Transverse colon (tissue), 4 donors: ENCODE data around the gene ARL4D. TPM values are rescaled to one million over a fixed set of nuclear protein-coding genes. Genes with fewer than 3 reads are reported as not detected.

Experiments used
- DNase-seq: peaks from one replicate; pipeline ENCODE4 v3.0.0-alpha.2; 2019
- H3K27ac ChIP-seq, 4 donors: fragments of 200-600 bp; sonication (generic); 2 replicates each; pipeline ENCODE4 v1.5.1; 2016 to 2018; ENCODE audit warnings: inconsistent platforms in 4 of 4
- H3K27me3 ChIP-seq: fragments of 200-600 bp; sonication (generic); 2 replicates; pipeline ENCODE4 v1.5.1; 2017; ENCODE audit warnings: inconsistent platforms
- H3K36me3 ChIP-seq, 4 donors: fragments of 200-600 bp; sonication (generic); 2 replicates each; pipeline ENCODE4 v1.5.1; 2017 to 2019; ENCODE audit warnings: inconsistent platforms in 4 of 4
- H3K4me1 ChIP-seq, 4 donors: fragments of 200-600 bp; sonication (generic); 2 replicates each; pipeline ENCODE4 v1.5.1; 2017 to 2020; ENCODE audit warnings: inconsistent platforms in 4 of 4
- H3K4me3 ChIP-seq, 4 donors: fragments of 200-600 bp; sonication (generic); 1 replicate in 1 of 4; 2 replicates in 3 of 4; pipeline versions ENCODE4 v1.5.1 to v1.6.1; 2017 to 2019; ENCODE audit warnings: inconsistent platforms in 4 of 4
- H3K9me3 ChIP-seq, 2 donors: fragments of 200-600 bp; sonication (generic); 2 replicates each; pipeline ENCODE4 v1.5.1; 2017 to 2019; ENCODE audit warnings: inconsistent platforms in 2 of 2
- EP300 ChIP-seq: sonication (generic); formaldehyde crosslinking; IDR thresholded peaks from one replicate; pipeline ENCODE4 v1.6.1; 2017; ENCODE audit warnings: antibody characterized with exemption, low read depth
- POLR2A ChIP-seq: fragments of 450-650 bp; IDR thresholded peaks from one replicate; pipeline ENCODE4 v1.6.1; 2016; ENCODE audit warnings: antibody characterized with exemption, mild to moderate bottlenecking, moderate library complexity
- POLR2AphosphoS5 ChIP-seq, 3 donors: sonication (generic); formaldehyde crosslinking; IDR thresholded peaks; one replicate each; pipeline ENCODE4 v1.6.1; 2016; ENCODE audit warnings: antibody characterized with exemption in 3 of 3
- WGBS, 2 donors: methylation state at CpG; one replicate each; pipeline ENCODE4 v1.1.5; 2018; ENCODE audit warnings: low coverage in 1 of 2; 5-methylcytosine and 5-hydroxymethylcytosine counted together
- in situ Hi-C, 4 donors: fragments of 200-750 bp; cut with MboI; loops; one replicate each; pipeline versions ENCODE4 v1.15.0 to v1.15.1; 2017; ENCODE audit warnings: low sequenced_read_pairs in 3 of 4, low pct_ligation_motif_present in 1 of 4, low pct_unique_long_range_greater_than_20kb in 1 of 4
- intact Hi-C: fragments of 100-400 bp; cut with DNase I; formaldehyde crosslinking; loops from one replicate; pipeline ENCODE4 v1.15.1; 2023; ENCODE audit warnings: low total_unique reads
- total RNA-seq, 4 donors: library from RNA; depleted of rRNA; stranded (reverse); fragments of >200 nt; gene quantifications; one replicate each; pipeline ENCODE4 v1.1.0, GENCODE V29; 2016
- TF ChIP-seq, protein P1 (sequence below), 5 experiments: fragments of 200-600 bp in 3 of 5; fragments of 450-650 bp in 2 of 5; sonication (generic) in 3 of 5; IDR thresholded peaks; 1 replicate in 2 of 5; 2 replicates in 3 of 5; pipeline ENCODE4 v1.5.1; 2016 to 2017; ENCODE audit warnings: antibody characterized with exemption in 5 of 5, inconsistent platforms in 3 of 5, mild to moderate bottlenecking in 2 of 5, moderate library complexity in 1 of 5

The ARL4D gene
- total RNA-seq, 4 donors from 2014 or later, result 6.7 to 29.5 (median 8.8) TPM

DNA sequence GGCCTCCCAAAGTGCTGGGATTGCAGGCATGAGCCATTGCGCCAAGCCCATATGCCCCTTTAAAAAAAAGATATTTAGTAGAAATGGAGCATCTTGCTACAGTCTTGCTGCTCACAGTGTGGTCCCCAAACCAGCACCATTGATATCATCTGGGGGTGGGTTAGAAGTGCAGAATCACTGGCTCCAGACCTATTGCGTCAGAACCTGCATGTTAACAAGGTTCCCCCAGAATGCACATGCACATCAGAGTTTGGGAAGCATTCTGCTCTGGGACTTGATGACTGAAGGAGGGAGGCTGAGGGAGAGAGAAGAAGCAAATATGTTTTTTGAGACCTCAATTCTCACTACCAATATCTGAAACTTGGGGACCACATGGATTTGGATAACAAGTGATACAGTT, 16.0 kb upstream of the ARL4D start:
- Histone ChIP-seq H3K9me3 (peaks cover 5 to 12% of the 10 kb centered on the region in 2 donors), H3K4me1 (peaks cover 0 to 14% (median 6%) of the 10 kb centered on the region in 4 donors), H3K27ac (no peak overlapping the region), H3K27me3 (no peaks in the 10 kb centered on the region), H3K4me3 (no peak overlapping the region), H3K36me3 (no peaks in the 10 kb centered on the region)
- in situ Hi-C loops (no loop called here), intact Hi-C loops (no loop called here)
- TF ChIP-seq POLR2A, result no peak
- TF ChIP-seq POLR2AphosphoS5 (IDR thresholded peaks at IDR 0.05), result no peak
- TF ChIP-seq, protein P1, sequence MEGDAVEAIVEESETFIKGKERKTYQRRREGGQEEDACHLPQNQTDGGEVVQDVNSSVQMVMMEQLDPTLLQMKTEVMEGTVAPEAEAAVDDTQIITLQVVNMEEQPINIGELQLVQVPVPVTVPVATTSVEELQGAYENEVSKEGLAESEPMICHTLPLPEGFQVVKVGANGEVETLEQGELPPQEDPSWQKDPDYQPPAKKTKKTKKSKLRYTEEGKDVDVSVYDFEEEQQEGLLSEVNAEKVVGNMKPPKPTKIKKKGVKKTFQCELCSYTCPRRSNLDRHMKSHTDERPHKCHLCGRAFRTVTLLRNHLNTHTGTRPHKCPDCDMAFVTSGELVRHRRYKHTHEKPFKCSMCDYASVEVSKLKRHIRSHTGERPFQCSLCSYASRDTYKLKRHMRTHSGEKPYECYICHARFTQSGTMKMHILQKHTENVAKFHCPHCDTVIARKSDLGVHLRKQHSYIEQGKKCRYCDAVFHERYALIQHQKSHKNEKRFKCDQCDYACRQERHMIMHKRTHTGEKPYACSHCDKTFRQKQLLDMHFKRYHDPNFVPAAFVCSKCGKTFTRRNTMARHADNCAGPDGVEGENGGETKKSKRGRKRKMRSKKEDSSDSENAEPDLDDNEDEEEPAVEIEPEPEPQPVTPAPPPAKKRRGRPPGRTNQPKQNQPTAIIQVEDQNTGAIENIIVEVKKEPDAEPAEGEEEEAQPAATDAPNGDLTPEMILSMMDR (IDR thresholded peaks at IDR 0.05), result no peak
- TF ChIP-seq EP300, result no peak
- 95% methylated on average over 2 of the region's 2 CpGs; no CpG with 5 or more reads in 1 of the 2 donors for WGBS, 2 donors
- DNase-seq, result no peak

DNA sequence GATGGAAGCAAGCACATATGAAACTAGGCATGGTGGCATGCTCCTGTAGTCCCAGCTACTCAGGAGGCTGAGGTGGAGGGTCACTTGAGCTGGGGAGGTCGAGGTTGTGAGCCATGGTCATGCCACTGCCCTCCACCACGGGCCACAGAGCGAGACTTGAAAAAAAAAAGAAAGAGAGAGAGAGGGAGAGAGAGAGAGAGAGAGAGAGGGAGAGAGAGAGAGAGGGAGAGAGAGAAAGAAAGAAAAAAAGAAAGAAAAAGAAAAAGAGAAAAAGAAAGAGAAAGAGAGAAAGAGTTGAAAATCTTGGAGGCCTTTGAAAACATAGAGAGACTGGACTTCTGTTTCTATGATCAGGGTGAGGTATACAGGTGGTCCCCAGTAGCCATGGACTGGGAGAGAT, 15.4 kb upstream of the ARL4D start:
- H3K9me3 ChIP-seq, result peaks cover 5 to 12% of the 10 kb centered on the region in 2 donors
- no peaks in the 10 kb centered on the region for H3K36me3 ChIP-seq
- no peaks in the 10 kb centered on the region for H3K27me3 ChIP-seq
- intact Hi-C loops (no loop called here), in situ Hi-C loops (no loop called here)
- no peak overlapping the region for H3K27ac ChIP-seq
- no peak overlapping the region for H3K4me3 ChIP-seq
- H3K4me1 ChIP-seq, result peaks cover 0 to 15% (median 7%) of the 10 kb centered on the region in 4 donors
- WGBS, 2 donors, result 89 to 100% methylated on average over 2 to 3 of the region's 3 CpGs
- TF ChIP-seq EP300 (no peak), POLR2AphosphoS5 (IDR thresholded peaks at IDR 0.05) (no peak), POLR2A (no peak)
- TF ChIP-seq, protein P1 (IDR thresholded peaks at IDR 0.05), result no peak
- DNase-seq, result no peak

DNA sequence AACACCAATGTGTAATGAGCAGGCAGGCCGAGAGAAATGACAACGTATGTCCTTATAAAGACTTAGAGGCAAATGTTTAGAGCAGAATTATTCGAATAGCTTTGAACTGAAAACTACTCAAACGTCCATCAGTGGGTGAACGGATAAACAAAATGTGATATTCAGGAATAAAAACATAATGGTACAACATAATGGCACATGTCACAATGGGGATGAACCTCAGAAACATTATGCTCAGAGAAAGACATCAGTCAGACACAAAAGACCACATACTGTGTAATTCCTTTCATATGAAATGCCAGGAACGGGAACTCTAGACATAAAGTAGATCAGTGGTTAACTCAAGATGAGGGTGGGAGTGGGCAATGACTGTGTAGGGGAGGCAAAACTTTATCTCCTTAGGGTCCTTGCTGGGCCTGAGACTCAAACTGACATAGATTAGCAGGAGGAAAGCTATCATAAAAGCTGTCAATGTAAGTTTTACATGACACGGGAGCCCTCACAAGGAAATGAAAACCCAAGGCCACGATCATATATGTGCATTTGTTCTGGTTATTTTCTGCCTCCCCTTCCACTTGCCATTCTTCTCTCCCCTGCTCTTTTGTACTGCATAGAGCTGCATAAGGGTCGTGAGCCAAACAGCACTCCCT, 14.8 kb upstream of the ARL4D start:
- Histone ChIP-seq H3K27ac (no peak overlapping the region), H3K27me3 (no peaks in the 10 kb centered on the region), H3K4me1 (peaks cover 1 to 15% (median 7%) of the 10 kb centered on the region in 4 donors), H3K9me3 (peaks cover 5 to 12% of the 10 kb centered on the region in 2 donors), H3K4me3 (no peak overlapping the region), H3K36me3 (no peaks in the 10 kb centered on the region)
- TF ChIP-seq POLR2AphosphoS5 (IDR thresholded peaks at IDR 0.05) (no peak), POLR2A (no peak), EP300 (no peak)
- TF ChIP-seq, protein P1 (IDR thresholded peaks at IDR 0.05), result no peak
- in situ Hi-C loops, result no loop called here
- intact Hi-C loops, result no loop called here
- DNase-seq, result no peak
- 67 to 73% methylated on average over 9 of the region's 9 CpGs for WGBS, 2 donors

GRCh38 chr17:43384476-43384862, 14.3 kb upstream of the ARL4D start:
- in situ Hi-C loops (no loop called here), intact Hi-C loops (no loop called here)
- H3K27ac ChIP-seq, result no peak overlapping the region
- peaks cover 5 to 12% of the 10 kb centered on the region in 2 donors for H3K9me3 ChIP-seq
- 35% methylated on average over 2 of the region's 2 CpGs; no CpG with 5 or more reads in 1 of the 2 donors for WGBS, 2 donors
- peak; percentile 64 for DNase-seq
- H3K27me3 ChIP-seq, result no peaks in the 10 kb centered on the region
- no peak overlapping the region for H3K4me3 ChIP-seq
- TF ChIP-seq POLR2AphosphoS5 (IDR thresholded peaks at IDR 0.05) (peak in 1 of 3 donors; percentile 38), POLR2A (no peak)
- TF ChIP-seq, protein P1 (IDR thresholded peaks at IDR 0.05), result no peak
- no peaks in the 10 kb centered on the region for H3K36me3 ChIP-seq
- H3K4me1 ChIP-seq, result peaks cover 3 to 16% (median 7%) of the 10 kb centered on the region in 4 donors
